Keratinocyte (primary cell): ENCODE data around the gene IL21R. TPM values are rescaled to one million over a fixed set of nuclear protein-coding genes. Genes with fewer than 3 reads are reported as not detected.

Experiments used
- DNase-seq: peaks from one replicate; pipeline ENCODE4 v3.0.0-alpha.2; 2011; ENCODE audit warnings: low read depth, missing footprints, low spot score
- FAIRE-seq: peaks from 2 replicates; lab custom pipeline; 2011; peaks lifted over from hg19 to GRCh38; lab: Jason Lieb, UNC
- H2AFZ ChIP-seq: 2 replicates; pipeline ENCODE4 v1.6.0; 2012; ENCODE audit warnings: low read length, control low read depth, inconsistent platforms; ENCODE audit not compliant: control insufficient read depth
- H3K27ac ChIP-seq: 2 replicates; pipeline ENCODE4 v1.5.1; 2011; ENCODE audit warnings: low read length; ENCODE audit not compliant: control insufficient read depth, insufficient read depth
- H3K27me3 ChIP-seq: 3 replicates; pipeline ENCODE4 v1.6.0; 2011; ENCODE audit warnings: low read length; ENCODE audit not compliant: control insufficient read depth, insufficient read depth; ENCODE audit errors: extremely low read depth
- H3K36me3 ChIP-seq, 2 experiments: 2 replicates in 1 of 2; 3 replicates in 1 of 2; pipeline ENCODE4 v1.5.1; 2011; ENCODE audit warnings: low read length in 2 of 2, mild to moderate bottlenecking in 1 of 2; ENCODE audit not compliant: control insufficient read depth in 2 of 2, insufficient read depth in 2 of 2; ENCODE audit errors: extremely low read depth in 1 of 2
- H3K4me1 ChIP-seq: 3 replicates; pipeline ENCODE4 v1.5.1; 2011; ENCODE audit warnings: low read length; ENCODE audit not compliant: control insufficient read depth, insufficient read depth; ENCODE audit errors: extremely low read depth
- H3K4me2 ChIP-seq: 3 replicates; pipeline ENCODE4 v1.6.0; 2011; ENCODE audit warnings: low read depth, low read length; ENCODE audit not compliant: control insufficient read depth, insufficient read depth; ENCODE audit errors: extremely low read depth
- H3K4me3 ChIP-seq, 3 experiments: fragments of 200-600 bp in 1 of 3; sonication (generic) in 1 of 3; 2 replicates in 2 of 3; 3 replicates in 1 of 3; pipeline ENCODE4 v1.5.1; 2011 to 2016; ENCODE audit warnings: low read length in 3 of 3, mild to moderate bottlenecking in 3 of 3, control low read depth in 2 of 3, inconsistent platforms in 1 of 3, low read depth in 1 of 3, mixed read lengths in 1 of 3, mixed run types in 1 of 3, moderate library complexity in 1 of 3; ENCODE audit not compliant: control insufficient read depth in 2 of 3, insufficient read depth in 2 of 3; ENCODE audit errors: extremely low read depth in 1 of 3
- H3K79me2 ChIP-seq: 2 replicates; pipeline ENCODE4 v1.6.0; 2012; ENCODE audit warnings: low read length; ENCODE audit not compliant: control insufficient read depth, insufficient read depth
- H3K9ac ChIP-seq: 3 replicates; pipeline ENCODE4 v1.6.0; 2011; ENCODE audit warnings: low read length; ENCODE audit not compliant: control insufficient read depth, insufficient read depth; ENCODE audit errors: extremely low read depth
- H3K9me1 ChIP-seq: 3 replicates; pipeline ENCODE4 v1.6.0; 2011; ENCODE audit warnings: low read length; ENCODE audit not compliant: control insufficient read depth, insufficient read depth; ENCODE audit errors: extremely low read depth
- H3K9me3 ChIP-seq: 2 replicates; pipeline ENCODE4 v1.5.1; 2012; ENCODE audit warnings: low read depth, low read length; ENCODE audit not compliant: control insufficient read depth
- H4K20me1 ChIP-seq: 3 replicates; pipeline ENCODE4 v1.6.0; 2011; ENCODE audit warnings: low read length; ENCODE audit not compliant: control insufficient read depth, insufficient read depth; ENCODE audit errors: extremely low read depth
- EZH2 ChIP-seq: IDR thresholded peaks from one replicate; pipeline ENCODE4 v1.6.1; 2012; ENCODE audit warnings: inconsistent platforms, mild to moderate bottlenecking, low read length, moderate library complexity
- dilution Hi-C: fragments of 300-500 bp; cut with MboI; formaldehyde crosslinking; loops from one replicate; pipeline ENCODE4 v1.7.0; 2020; ENCODE audit warnings: low sequenced_read_pairs; ENCODE audit not compliant: extremely low pct_ligation_motif_present
- polyA plus RNA-seq, 5 experiments: library from polyadenylated mRNA; depleted of rRNA in 3 of 5; stranded (reverse) in 3 of 5; stranded (forward) in 1 of 5; unstranded in 1 of 5; fragments of >200 nt; gene quantifications; 1 replicate in 1 of 5; 2 replicates in 3 of 5; 3 replicates in 1 of 5; pipeline versions ENCODE4 v1.2.1 to v1.2.3, GENCODE V29; 2011 to 2012; ENCODE audit warnings: missing spikeins in 2 of 5, low read depth in 1 of 5, low replicate concordance in 1 of 5
- TF ChIP-seq, protein P1 (sequence below), 3 experiments: IDR thresholded peaks in 1 of 3; conservative IDR thresholded peaks in 1 of 3; optimal IDR thresholded peaks in 1 of 3; 2 replicates in 2 of 3; 3 replicates in 1 of 3; pipeline versions ENCODE3 to v1.5.1; 2011; ENCODE audit warnings: low read length in 3 of 3, mild to moderate bottlenecking in 3 of 3, moderate library complexity in 2 of 3, control low read depth in 1 of 3, inconsistent platforms in 1 of 3; ENCODE audit not compliant: insufficient read depth in 2 of 3; ENCODE audit errors: extremely low read depth in 1 of 3

Gene IL21R
- polyA plus RNA-seq, 1 donor (not counting 4 experiments of a cell fraction or from before 2014, with no cell fraction given) = 0.12 TPM

DNA sequence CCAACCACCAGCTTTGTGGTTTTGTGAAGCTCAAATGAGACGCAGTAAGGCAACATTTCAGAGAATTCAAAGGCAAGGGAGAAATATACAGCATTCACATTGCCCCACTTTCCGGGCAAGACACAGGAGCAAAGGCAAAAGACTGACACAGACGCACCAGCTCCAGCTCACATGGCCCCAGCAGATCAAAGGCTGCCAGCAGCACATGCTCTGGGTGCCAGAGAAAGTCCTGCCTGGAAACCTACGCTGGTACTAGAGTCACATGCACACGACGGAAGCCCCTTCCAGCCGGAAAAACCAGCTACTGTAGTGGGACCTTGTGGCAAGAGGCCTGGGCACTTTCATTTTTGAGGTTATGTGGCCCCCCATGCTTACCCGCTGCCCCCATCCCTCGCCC lies 97.7 kb downstream of the IL21R start:
- no peaks in the 10 kb centered on the region for H3K9me3 ChIP-seq
- peaks cover 48 to 61% of the 10 kb centered on the region in 2 experiments for H3K36me3 ChIP-seq
- no peaks in the 10 kb centered on the region for H3K79me2 ChIP-seq
- dilution Hi-C loops = no loop called here
- H4K20me1 ChIP-seq = no peaks in the 10 kb centered on the region
- no peaks in the 10 kb centered on the region for H3K27me3 ChIP-seq
- TF ChIP-seq EZH2 = no peak
- TF ChIP-seq, protein P1, sequence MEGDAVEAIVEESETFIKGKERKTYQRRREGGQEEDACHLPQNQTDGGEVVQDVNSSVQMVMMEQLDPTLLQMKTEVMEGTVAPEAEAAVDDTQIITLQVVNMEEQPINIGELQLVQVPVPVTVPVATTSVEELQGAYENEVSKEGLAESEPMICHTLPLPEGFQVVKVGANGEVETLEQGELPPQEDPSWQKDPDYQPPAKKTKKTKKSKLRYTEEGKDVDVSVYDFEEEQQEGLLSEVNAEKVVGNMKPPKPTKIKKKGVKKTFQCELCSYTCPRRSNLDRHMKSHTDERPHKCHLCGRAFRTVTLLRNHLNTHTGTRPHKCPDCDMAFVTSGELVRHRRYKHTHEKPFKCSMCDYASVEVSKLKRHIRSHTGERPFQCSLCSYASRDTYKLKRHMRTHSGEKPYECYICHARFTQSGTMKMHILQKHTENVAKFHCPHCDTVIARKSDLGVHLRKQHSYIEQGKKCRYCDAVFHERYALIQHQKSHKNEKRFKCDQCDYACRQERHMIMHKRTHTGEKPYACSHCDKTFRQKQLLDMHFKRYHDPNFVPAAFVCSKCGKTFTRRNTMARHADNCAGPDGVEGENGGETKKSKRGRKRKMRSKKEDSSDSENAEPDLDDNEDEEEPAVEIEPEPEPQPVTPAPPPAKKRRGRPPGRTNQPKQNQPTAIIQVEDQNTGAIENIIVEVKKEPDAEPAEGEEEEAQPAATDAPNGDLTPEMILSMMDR (optimal IDR thresholded peaks at IDR 0.05 in 1 of 3, IDR thresholded peaks at IDR 0.05 in 1 of 3, conservative IDR thresholded peaks at IDR 0.05 in 1 of 3; ENCODE audit: extremely low read depth in 1 of 3, insufficient read depth in 2 of 3, low read length in 3 of 3) = no peak
- DNase-seq (no peak), FAIRE-seq (no peak)
- peaks cover 4% of the 10 kb centered on the region for H3K9me1 ChIP-seq
- H2AFZ ChIP-seq = no peak overlapping the region
- no peak overlapping the region for H3K4me2 ChIP-seq
- peaks cover 8% of the 10 kb centered on the region for H3K4me1 ChIP-seq
- no peak overlapping the region for H3K9ac ChIP-seq
- no peak overlapping the region for H3K27ac ChIP-seq
- no peak overlapping the region for H3K4me3 ChIP-seq

DNA sequence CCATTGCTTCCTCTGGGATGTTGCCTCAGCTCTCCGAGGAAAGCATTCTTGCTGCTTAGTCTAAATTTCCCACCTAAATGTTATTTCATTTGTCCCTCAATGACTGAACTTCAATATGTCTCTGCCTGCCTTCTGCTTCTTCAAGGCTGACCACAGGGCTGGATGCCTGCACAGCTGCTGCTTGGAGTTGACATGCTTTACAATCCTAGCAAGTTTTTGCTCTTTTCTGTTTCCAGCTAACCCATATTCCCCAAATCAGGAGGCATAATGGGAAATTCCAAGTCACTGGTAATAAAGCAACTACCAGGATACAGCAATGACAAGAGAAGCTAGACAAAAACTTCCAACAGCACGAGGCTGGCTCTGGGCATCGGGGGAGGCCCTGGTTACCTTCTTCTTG lies 98.8 kb downstream of the IL21R start:
- H4K20me1 ChIP-seq = no peaks in the 10 kb centered on the region
- no peak for TF ChIP-seq EZH2
- TF ChIP-seq, protein P1 (optimal IDR thresholded peaks at IDR 0.05 in 1 of 3, IDR thresholded peaks at IDR 0.05 in 1 of 3, conservative IDR thresholded peaks at IDR 0.05 in 1 of 3; ENCODE audit: extremely low read depth in 1 of 3, insufficient read depth in 2 of 3, low read length in 3 of 3) = no peak
- peaks cover 18% of the 10 kb centered on the region for H3K4me1 ChIP-seq
- H3K9me1 ChIP-seq = peaks cover 4% of the 10 kb centered on the region
- H2AFZ ChIP-seq = no peak overlapping the region
- no peaks in the 10 kb centered on the region for H3K9me3 ChIP-seq
- no peaks in the 10 kb centered on the region for H3K79me2 ChIP-seq
- H3K27me3 ChIP-seq = no peaks in the 10 kb centered on the region
- no peak overlapping the region for H3K9ac ChIP-seq
- no peak overlapping the region for H3K27ac ChIP-seq
- DNase-seq = no peak
- dilution Hi-C loops = no loop called here
- no peak overlapping the region for H3K4me3 ChIP-seq
- no peak for FAIRE-seq
- H3K36me3 ChIP-seq = peaks cover 43 to 53% of the 10 kb centered on the region in 2 experiments
- H3K4me2 ChIP-seq = no peak overlapping the region

Other genes with a start within 250 kb of the IL21R start
- 1.5 to 2.3 TPM (median 2.0 TPM) in 3 replicates for gene KDM8, start 198.6 kb upstream of the IL21R start, polyA plus RNA-seq
- gene NSMCE1, start 133.4 kb upstream of the IL21R start, polyA plus RNA-seq = 54.7 to 59.8 TPM (median 55.9 TPM) in 3 replicates
- 60.5 to 79.1 TPM (median 77.8 TPM) in 3 replicates for gene IL4R, start 88.2 kb upstream of the IL21R start, polyA plus RNA-seq
- gene GTF3C1, start 147.7 kb downstream of the IL21R start, polyA plus RNA-seq = 23.5 to 33.5 TPM (median 28.3 TPM) in 3 replicates
- 15.4 to 19.0 TPM (median 19.0 TPM) in 3 replicates for gene KATNIP, start 148.0 kb downstream of the IL21R start, polyA plus RNA-seq